ENCODE measurements around the gene TAS2R10.

- TF ChIP-seq MAFK (IDR thresholded peaks at IDR 0.05; ENCODE audit: low read depth, low read length) (no peak), POLR2AphosphoS5 (IDR thresholded peaks at IDR 0.05; ENCODE audit: low read depth, low read length) (no peak), TCF12 (IDR thresholded peaks at IDR 0.05; ENCODE audit: low read depth, low read length) (no peak), TAF1 (IDR thresholded peaks at IDR 0.05; ENCODE audit: low read depth, low read length) (no peak), CTCF (IDR thresholded peaks at IDR 0.05; ENCODE audit: control extremely low read depth in 1 of 3, insufficient read depth in 1 of 3, low read depth in 1 of 3, low read length in 3 of 3) (no peak), POLR2A (IDR thresholded peaks at IDR 0.05; ENCODE audit: control extremely low read depth in 1 of 2, low read depth in 2 of 2, low read length in 2 of 2) (no peak), CEBPB (IDR thresholded peaks at IDR 0.05; ENCODE audit: low read depth, low read length) (no peak), SIRT6 (IDR thresholded peaks at IDR 0.05; ENCODE audit: low read length) (no peak), EP300 (IDR thresholded peaks at IDR 0.05; ENCODE audit: borderline replicate concordance in 1 of 2, low read depth in 2 of 2, low read length in 2 of 2) (no peak), YY1 (IDR thresholded peaks at IDR 0.05; ENCODE audit: low read depth, low read length) (no peak), ATF2 (IDR thresholded peaks at IDR 0.05; ENCODE audit: low read length) (no peak), ATF3 (IDR thresholded peaks at IDR 0.05; ENCODE audit: insufficient read depth, low read depth, low read length) (no peak), HDAC2 (IDR thresholded peaks at IDR 0.05; ENCODE audit: borderline replicate concordance in 1 of 2, low read depth in 2 of 2, low read length in 2 of 2) (no peak), EZH2 (IDR thresholded peaks at IDR 0.05; ENCODE audit: low read depth, low read length, severe bottlenecking) (no peak)
Observed at GRCh38 chr12:10861366-10861765, 35.2 kb upstream of the TAS2R10 start.

All from H1 (cell line).